Measurements from ENCODE around the gene MDFIC2.

DNA sequence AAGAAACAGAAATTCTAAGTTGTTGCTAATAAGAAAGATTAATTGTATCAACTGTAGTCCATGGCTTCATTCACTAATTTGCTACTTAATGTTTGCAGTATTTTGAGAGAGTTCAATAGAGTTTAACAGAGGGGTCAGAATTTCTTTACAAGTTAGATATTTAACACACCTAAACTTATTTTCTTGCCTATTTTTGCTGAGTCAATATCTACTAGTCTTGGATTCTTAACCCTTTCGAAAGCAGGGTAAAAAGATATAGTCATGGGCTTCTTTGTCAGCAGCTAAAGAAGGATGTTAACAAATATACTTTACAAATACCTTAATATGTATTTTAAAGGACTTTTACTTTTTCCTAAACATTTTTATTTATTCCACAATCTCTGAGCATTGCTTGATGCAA lies 155.6 kb downstream of the MDFIC2 start:
- TF ChIP-seq POLR2A (IDR thresholded peaks at IDR 0.05) = no peak
- no peak for TF ChIP-seq POLR2AphosphoS5 (IDR thresholded peaks at IDR 0.05; ENCODE audit: insufficient read depth in 1 of 2, low read depth in 1 of 2)
- TF ChIP-seq, protein P1, sequence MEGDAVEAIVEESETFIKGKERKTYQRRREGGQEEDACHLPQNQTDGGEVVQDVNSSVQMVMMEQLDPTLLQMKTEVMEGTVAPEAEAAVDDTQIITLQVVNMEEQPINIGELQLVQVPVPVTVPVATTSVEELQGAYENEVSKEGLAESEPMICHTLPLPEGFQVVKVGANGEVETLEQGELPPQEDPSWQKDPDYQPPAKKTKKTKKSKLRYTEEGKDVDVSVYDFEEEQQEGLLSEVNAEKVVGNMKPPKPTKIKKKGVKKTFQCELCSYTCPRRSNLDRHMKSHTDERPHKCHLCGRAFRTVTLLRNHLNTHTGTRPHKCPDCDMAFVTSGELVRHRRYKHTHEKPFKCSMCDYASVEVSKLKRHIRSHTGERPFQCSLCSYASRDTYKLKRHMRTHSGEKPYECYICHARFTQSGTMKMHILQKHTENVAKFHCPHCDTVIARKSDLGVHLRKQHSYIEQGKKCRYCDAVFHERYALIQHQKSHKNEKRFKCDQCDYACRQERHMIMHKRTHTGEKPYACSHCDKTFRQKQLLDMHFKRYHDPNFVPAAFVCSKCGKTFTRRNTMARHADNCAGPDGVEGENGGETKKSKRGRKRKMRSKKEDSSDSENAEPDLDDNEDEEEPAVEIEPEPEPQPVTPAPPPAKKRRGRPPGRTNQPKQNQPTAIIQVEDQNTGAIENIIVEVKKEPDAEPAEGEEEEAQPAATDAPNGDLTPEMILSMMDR (IDR thresholded peaks at IDR 0.05) = no peak

All from vagina (tissue), 2 donors.